Fibroblast of mammary gland (primary cell): ENCODE results near the gene PHKB.
A peak's percentile ranks its signal among the peaks of the same experiment; 100 is the strongest.

Experiments
- DNase-seq: peaks from one replicate; pipeline ENCODE4 v3.0.0-alpha.2; 2010; ENCODE audit warnings: low read depth
- H3K4me3 ChIP-seq: 2 replicates; pipeline ENCODE4 v1.5.1; 2011; ENCODE audit warnings: low read depth, mild to moderate bottlenecking, low read length, moderate library complexity; ENCODE audit not compliant: control insufficient read depth
- TF ChIP-seq, protein P1 (sequence below): conservative IDR thresholded peaks from 2 replicates; pipeline ENCODE4 v1.5.1; 2011; ENCODE audit warnings: low read depth, low read length, inconsistent platforms; ENCODE audit not compliant: control insufficient read depth, insufficient read depth

Gene PHKB

DNA sequence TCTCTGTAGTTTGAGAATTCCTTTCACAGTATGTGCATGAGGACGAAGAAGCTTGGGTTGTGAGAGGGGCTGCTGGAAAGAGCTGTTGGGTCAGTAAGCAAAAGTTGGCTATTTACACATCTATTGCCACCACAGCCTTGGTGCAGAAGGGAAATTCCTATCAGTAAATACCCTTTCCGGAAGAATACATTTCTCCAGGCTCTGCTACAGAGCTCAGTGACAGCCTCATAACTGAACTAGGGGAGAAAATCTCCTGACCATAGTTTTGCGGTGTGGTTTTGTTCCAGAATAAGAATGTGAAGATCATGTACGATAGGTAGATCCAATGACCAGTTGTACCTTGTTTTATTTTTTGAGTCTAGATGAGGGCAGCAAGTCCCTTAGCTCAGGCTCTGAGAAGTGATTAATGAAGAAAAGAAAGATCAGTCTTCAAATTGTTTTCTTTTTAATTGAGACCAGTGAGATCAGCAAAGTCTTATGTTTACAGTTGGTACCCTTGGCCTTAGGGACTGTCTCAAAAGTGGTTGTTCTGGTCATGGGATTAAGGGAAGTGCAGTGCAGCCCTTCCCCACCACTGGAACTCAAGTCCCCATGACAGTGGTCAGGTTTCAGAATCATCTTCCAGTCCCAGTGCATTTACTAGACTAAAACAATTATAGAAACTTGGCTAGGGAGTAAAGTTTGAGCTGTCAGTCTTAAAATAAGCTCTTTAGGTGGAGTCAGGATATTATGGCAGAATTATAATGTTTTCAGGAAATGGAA is 123.5 kb downstream of the PHKB start:
- TF ChIP-seq, protein P1, sequence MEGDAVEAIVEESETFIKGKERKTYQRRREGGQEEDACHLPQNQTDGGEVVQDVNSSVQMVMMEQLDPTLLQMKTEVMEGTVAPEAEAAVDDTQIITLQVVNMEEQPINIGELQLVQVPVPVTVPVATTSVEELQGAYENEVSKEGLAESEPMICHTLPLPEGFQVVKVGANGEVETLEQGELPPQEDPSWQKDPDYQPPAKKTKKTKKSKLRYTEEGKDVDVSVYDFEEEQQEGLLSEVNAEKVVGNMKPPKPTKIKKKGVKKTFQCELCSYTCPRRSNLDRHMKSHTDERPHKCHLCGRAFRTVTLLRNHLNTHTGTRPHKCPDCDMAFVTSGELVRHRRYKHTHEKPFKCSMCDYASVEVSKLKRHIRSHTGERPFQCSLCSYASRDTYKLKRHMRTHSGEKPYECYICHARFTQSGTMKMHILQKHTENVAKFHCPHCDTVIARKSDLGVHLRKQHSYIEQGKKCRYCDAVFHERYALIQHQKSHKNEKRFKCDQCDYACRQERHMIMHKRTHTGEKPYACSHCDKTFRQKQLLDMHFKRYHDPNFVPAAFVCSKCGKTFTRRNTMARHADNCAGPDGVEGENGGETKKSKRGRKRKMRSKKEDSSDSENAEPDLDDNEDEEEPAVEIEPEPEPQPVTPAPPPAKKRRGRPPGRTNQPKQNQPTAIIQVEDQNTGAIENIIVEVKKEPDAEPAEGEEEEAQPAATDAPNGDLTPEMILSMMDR, result no peak
- DNase-seq, result no peak
- H3K4me3 ChIP-seq, result no peak overlapping the region

DNA sequence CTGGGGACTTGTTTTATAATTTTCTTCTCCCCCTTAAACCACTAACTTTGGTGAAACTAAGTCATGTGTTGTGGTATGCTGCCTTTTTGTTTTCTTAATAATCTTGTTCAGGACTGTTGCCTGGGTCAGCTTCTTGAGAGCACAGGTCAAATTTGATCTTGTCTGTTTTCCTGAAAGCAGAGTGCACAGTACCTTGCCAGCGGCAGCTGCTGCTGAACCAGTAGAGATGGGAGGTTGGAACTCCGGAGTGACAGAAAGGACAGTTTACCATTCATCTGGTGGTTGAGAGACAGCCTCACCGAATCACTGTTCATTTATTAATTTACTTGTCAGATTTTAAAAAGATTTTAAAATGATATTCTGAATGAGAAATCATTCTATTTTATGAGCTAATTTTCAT is 125.0 kb downstream of the PHKB start:
- TF ChIP-seq, protein P1, result no peak
- no peak for DNase-seq
- H3K4me3 ChIP-seq, result no peak overlapping the region

DNA sequence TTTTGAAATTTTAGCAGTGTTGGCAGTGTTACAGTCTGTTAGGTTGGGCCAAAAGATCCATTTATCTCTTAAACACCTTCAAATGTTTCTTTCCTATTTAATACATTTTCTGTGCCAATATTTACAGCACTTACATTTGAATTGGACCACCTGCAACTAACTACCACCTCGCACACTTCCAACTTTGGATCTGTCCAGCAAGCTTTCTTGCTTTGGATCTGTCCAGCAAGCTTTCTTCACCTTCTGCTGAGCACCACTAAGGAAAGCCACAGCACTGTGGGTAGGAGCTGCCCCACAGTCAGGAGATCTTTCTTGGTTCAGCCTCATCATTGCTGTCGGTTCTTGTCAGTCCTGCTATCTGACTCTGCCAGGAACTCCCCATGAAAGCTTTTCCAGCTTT is 129.3 kb downstream of the PHKB start:
- DNase-seq, result no peak
- TF ChIP-seq, protein P1, result no peak
- no peak overlapping the region for H3K4me3 ChIP-seq

DNA sequence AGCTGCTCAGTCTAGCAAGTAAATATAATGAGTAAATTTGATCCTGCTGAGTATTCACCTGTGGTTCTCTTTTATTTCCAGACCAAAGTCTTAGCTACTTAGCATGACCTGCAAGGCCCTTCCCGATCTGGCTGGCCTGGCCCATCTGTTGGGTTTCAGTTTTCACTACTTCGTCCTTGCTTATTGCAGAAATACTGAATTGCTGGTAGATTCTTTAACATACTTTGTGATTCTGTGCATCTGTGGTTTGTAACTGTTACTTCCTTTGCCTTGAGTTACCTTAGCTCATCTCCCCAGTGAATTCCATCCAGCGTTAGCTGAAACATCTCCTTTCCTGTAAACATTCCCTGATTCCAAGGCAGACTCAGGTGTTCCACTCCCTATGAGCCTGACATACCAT is 131.1 kb downstream of the PHKB start:
- DNase-seq, result no peak

DNA sequence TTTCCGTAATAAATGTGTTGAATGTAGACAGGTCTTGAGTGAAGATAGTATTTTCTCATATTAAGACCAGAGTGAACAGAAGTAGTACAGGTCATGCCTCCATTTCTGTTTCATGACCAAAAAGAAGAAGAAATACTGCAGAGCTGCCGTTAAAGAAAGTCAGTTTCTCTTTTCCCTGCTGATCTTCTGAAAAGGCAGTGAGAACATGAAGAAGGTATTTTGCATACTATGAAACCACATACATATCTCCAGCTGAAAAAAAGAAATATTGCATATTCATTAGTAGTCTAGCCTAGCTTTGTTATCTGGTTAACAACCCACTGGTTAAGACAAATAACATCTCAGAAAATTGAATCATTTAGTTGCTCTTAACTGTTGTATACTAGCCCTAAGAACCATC is 138.4 kb downstream of the PHKB start:
- no peak for DNase-seq
- TF ChIP-seq, protein P1, result no peak
- no peak overlapping the region for H3K4me3 ChIP-seq

More for the DNA sequence above, 131.1 kb downstream of the PHKB start:
- TF ChIP-seq, protein P1, result no peak
- no peak overlapping the region for H3K4me3 ChIP-seq

DNA sequence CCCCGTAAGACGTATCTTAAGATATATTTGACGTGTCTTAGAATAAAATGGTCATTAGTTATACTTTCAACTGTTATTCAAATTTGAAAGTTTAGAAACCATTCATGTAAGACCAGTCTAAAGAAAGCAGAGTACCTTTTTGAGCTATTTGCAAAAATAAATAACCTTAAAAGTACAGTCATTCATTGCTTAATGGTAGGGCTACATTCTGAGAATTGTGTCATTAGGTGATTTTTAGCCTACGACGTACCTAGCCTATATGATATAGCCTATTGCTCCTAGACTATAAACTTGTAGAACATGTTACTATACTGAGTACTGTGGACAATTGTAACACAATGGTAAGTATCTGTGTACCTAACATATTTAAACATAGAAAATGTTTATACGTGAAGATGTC is 139.2 kb downstream of the PHKB start:
- H3K4me3 ChIP-seq, result no peak overlapping the region
- TF ChIP-seq, protein P1, result no peak
- no peak for DNase-seq

DNA sequence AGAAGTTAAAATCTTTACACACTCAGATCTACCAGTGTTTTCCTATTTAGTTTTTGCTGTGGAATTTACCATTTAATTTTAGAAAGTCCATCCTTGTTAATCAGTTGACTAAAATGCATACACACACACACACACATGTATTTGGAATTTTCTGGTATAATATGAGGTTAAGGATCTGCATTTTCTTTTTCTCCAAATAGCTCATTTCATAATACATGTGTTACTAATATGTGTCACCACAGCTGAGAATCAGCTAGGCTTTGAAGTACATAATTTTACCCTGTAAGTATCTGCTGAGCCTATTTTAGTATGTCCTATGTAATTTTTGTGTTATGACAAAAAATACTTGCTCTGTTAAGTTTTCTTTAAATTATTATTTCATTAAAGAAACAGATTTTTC is 143.2 kb downstream of the PHKB start:
- peak; percentile 5 for DNase-seq
- no peak overlapping the region for H3K4me3 ChIP-seq
- TF ChIP-seq, protein P1, result no peak
